ENCODE results near the gene NELL1.
A peak's percentile ranks its signal among the peaks of the same experiment; 100 is the strongest.

The NELL1 gene

GRCh38 chr11:21474529-21474928, 805.1 kb downstream of the NELL1 start:
- DNase-seq (ENCODE audit: low read depth in 1 of 2, low spot score in 1 of 2), result no peak

GRCh38 chr11:21475276-21475675, 805.9 kb downstream of the NELL1 start:
- no peak for DNase-seq (ENCODE audit: low read depth in 1 of 2, low spot score in 1 of 2)

- no peak for DNase-seq (ENCODE audit: low read depth in 1 of 2, low spot score in 1 of 2)
Measured at GRCh38 chr11:21476588-21476987, 807.2 kb downstream of the NELL1 start.

GRCh38 chr11:21480240-21480639, 810.9 kb downstream of the NELL1 start:
- DNase-seq (ENCODE audit: low read depth in 1 of 2, low spot score in 1 of 2), result no peak

GRCh38 chr11:21481255-21481654, 811.9 kb downstream of the NELL1 start:
- DNase-seq (ENCODE audit: low read depth in 1 of 2, low spot score in 1 of 2), result no peak

- DNase-seq (ENCODE audit: low read depth in 1 of 2, low spot score in 1 of 2), result no peak
Measured at GRCh38 chr11:21484039-21484438, 814.7 kb downstream of the NELL1 start.

GRCh38 chr11:21485006-21485405, 815.6 kb downstream of the NELL1 start:
- no peak for DNase-seq (ENCODE audit: low read depth in 1 of 2, low spot score in 1 of 2)

GRCh38 chr11:21485426-21485825, 816.0 kb downstream of the NELL1 start:
- DNase-seq (ENCODE audit: low read depth in 1 of 2, low spot score in 1 of 2), result no peak

GRCh38 chr11:21489416-21490115, 820.2 kb downstream of the NELL1 start:
- no peak for DNase-seq (ENCODE audit: low read depth in 1 of 2, low spot score in 1 of 2)

GRCh38 chr11:21492931-21493330, 823.5 kb downstream of the NELL1 start:
- DNase-seq (ENCODE audit: low read depth in 1 of 2, low spot score in 1 of 2), result no peak

GRCh38 chr11:21494946-21495345, 825.6 kb downstream of the NELL1 start:
- DNase-seq (ENCODE audit: low read depth in 1 of 2, low spot score in 1 of 2), result no peak

- DNase-seq (ENCODE audit: low read depth in 1 of 2, low spot score in 1 of 2), result no peak
Measured at GRCh38 chr11:21495879-21496278, 826.5 kb downstream of the NELL1 start.

GRCh38 chr11:21501245-21501644, 831.9 kb downstream of the NELL1 start:
- DNase-seq (ENCODE audit: low read depth in 1 of 2, low spot score in 1 of 2), result no peak

- DNase-seq (ENCODE audit: low read depth in 1 of 2, low spot score in 1 of 2), result no peak
Measured at GRCh38 chr11:21505070-21505469, 835.7 kb downstream of the NELL1 start.

- DNase-seq (ENCODE audit: low read depth in 1 of 2, low spot score in 1 of 2), result peak in 1 of 2 donors; percentile 1
Measured at GRCh38 chr11:21511835-21512440, 842.6 kb downstream of the NELL1 start.

GRCh38 chr11:21514316-21514715, 844.9 kb downstream of the NELL1 start:
- DNase-seq (ENCODE audit: low read depth in 1 of 2, low spot score in 1 of 2), result no peak

GRCh38 chr11:21520244-21520643, 850.9 kb downstream of the NELL1 start:
- DNase-seq (ENCODE audit: low read depth in 1 of 2, low spot score in 1 of 2), result no peak

- DNase-seq (ENCODE audit: low read depth in 1 of 2, low spot score in 1 of 2), result no peak
Measured at GRCh38 chr11:21529187-21529586, 859.8 kb downstream of the NELL1 start.

GRCh38 chr11:21534288-21534687, 864.9 kb downstream of the NELL1 start:
- no peak for DNase-seq (ENCODE audit: low read depth in 1 of 2, low spot score in 1 of 2)

GRCh38 chr11:21537980-21538379, 868.6 kb downstream of the NELL1 start:
- no peak for DNase-seq (ENCODE audit: low read depth in 1 of 2, low spot score in 1 of 2)

- DNase-seq (ENCODE audit: low read depth in 1 of 2, low spot score in 1 of 2), result no peak
Measured at GRCh38 chr11:21541187-21541751, 871.9 kb downstream of the NELL1 start.

- no peak for DNase-seq (ENCODE audit: low read depth in 1 of 2, low spot score in 1 of 2)
Measured at GRCh38 chr11:21543901-21544300, 874.5 kb downstream of the NELL1 start.

- no peak for DNase-seq (ENCODE audit: low read depth in 1 of 2, low spot score in 1 of 2)
Measured at GRCh38 chr11:21545699-21546098, 876.3 kb downstream of the NELL1 start.

Data from activated CD4-positive, alpha-beta T cell treated with anti-CD3 and anti-CD28 coated beads, Interleukin-2, amount 50 U/mL, for 24 hours (primary cell).